Measurements from ENCODE around the gene CGREF1. TPM values are rescaled to one million over a fixed set of nuclear protein-coding genes. Genes with fewer than 3 reads are reported as not detected.
"Not testable (repeated sequence)": the region's sequence is repeated elsewhere in the genome, so short reads cannot be mapped to it uniquely, and the experiment has no call there.

Gene CGREF1
- total RNA-seq, 8 experiments from 2014 or later = 4.4 to 27.3 (median 9.8) TPM

DNA sequence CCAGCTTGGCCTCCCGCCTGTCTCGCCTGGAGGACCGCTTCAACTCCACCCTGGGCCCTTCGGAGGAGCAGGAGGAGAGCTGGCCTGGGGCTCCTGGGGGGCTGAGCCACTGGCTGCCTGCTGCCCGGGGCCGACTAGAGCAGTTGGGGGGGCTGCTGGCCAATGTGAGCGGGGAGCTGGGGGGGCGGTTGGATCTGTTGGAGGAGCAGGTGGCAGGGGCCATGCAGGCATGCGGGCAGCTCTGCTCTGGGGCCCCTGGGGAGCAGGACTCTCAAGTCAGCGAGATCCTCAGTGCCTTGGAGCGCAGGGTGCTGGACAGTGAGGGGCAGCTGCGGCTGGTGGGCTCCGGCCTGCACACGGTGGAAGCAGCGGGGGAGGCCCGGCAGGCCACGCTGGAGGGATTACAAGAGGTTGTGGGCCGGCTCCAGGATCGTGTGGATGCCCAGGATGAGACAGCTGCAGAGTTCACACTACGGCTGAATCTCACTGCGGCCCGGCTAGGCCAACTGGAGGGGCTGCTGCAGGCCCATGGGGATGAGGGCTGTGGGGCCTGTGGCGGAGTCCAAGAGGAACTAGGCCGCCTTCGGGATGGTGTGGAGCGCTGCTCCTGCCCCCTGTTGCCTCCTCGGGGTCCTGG lies 36.0 kb downstream of the CGREF1 start:
- 83 to 100% (median 100%) methylated on average over 1 to 2 of the region's 27 CpGs; no CpG with 5 or more reads in 7 of the 10 experiments for WGBS, 10 experiments
- in situ Hi-C loops (cut with MboI; ENCODE audit: low pct_unique_long_range_greater_than_20kb in 2 of 9, low sequenced_read_pairs in 9 of 9, unreplicated experiment in 9 of 9) = loop anchor here in 2 of 9 experiments (25.0 kb wide), 2 partner anchors 121 to 129 kb away; partner anchors contain the start of genes ATRAID (in 1 of the 2), CAD (in 1 of the 2), MAPRE3 (in 1 of the 2) and SLC5A6 (in 1 of the 2)
- no peak for ATAC-seq (replicated peaks in 6 of 8)
- peaks cover 45 to 47% of the 10 kb centered on the region in 2 donors for H3K4me1 ChIP-seq (replicated peaks in 1 of 2)
- no peak overlapping the region for H3K27ac ChIP-seq
- no peak overlapping the region for H3K4me3 ChIP-seq

- H3K27ac ChIP-seq = peak overlapping the region; percentile 52 to 80
- ATAC-seq (replicated peaks in 6 of 8) = no peak
- in situ Hi-C loops (cut with MboI; ENCODE audit: low pct_unique_long_range_greater_than_20kb in 2 of 9, low sequenced_read_pairs in 9 of 9, unreplicated experiment in 9 of 9) = loop anchor here in 2 of 9 experiments (25.0 kb wide), 2 partner anchors 120 to 130 kb away; partner anchors contain the start of genes ATRAID (in 1 of the 2), CAD (in 1 of the 2), MAPRE3 (in 1 of the 2) and SLC5A6 (in 1 of the 2)
- H3K4me1 ChIP-seq (replicated peaks in 1 of 2) = peaks cover 40 to 41% of the 10 kb centered on the region in 2 donors
- 76 to 100% (median 90%) methylated on average over 1 to 18 of the region's 38 CpGs; no CpG with 5 or more reads in 4 of the 10 experiments for WGBS, 10 experiments
- no peak overlapping the region for H3K4me3 ChIP-seq
These were observed 36.8 kb downstream of the CGREF1 start for GRCh38 chr2:27081984-27082772.

DNA sequence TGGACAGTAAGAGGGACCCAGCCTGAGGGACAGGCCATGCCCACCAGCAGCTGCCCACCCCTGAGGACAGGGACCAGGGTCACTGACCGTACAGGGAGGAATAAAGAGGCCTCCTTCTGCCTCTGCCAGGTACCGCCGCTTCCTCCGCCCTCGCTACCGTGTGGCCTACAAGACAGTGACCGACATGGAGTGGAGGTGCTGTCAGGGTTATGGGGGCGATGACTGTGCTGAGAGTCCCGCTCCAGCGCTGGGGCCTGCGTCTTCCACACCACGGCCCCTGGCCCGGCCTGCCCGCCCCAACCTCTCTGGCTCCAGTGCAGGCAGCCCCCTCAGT lies 38.4 kb downstream of the CGREF1 start:
- no peak overlapping the region for H3K4me3 ChIP-seq
- no peak overlapping the region for H3K27ac ChIP-seq
- peaks cover 40 to 41% of the 10 kb centered on the region in 2 donors for H3K4me1 ChIP-seq (replicated peaks in 1 of 2)
- in situ Hi-C loops (cut with MboI; ENCODE audit: low pct_unique_long_range_greater_than_20kb in 2 of 9, low sequenced_read_pairs in 9 of 9, unreplicated experiment in 9 of 9) = loop anchor here in 2 of 9 experiments (25.0 kb wide), 2 partner anchors 118 to 132 kb away; partner anchors contain the start of genes ATRAID (in 1 of the 2), CAD (in 1 of the 2), MAPRE3 (in 1 of the 2) and SLC5A6 (in 1 of the 2)
- WGBS, 10 experiments = 76 to 100% (median 90%) methylated on average over 1 to 6 of the region's 14 CpGs; no CpG with 5 or more reads in 6 of the 10 experiments
- no peak for ATAC-seq (replicated peaks in 6 of 8)

DNA sequence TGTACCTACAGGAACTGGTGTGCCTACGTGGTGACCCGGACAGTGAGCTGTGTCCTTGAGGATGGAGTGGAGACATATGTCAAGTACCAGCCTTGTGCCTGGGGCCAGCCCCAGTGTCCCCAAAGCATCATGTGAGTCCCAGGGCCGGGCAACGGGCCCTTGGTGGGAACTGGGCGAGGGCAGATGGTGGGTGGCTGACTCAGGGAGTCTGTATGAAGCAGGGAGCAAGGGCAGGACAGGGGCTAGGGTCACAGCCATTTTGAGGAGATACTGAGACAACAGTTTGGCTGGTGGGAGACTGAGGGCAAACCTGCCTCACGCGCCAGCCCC lies 38.8 kb downstream of the CGREF1 start:
- Histone ChIP-seq H3K27ac (no peak overlapping the region), H3K4me1 (replicated peaks in 1 of 2) (peaks cover 36 to 38% of the 10 kb centered on the region in 2 donors), H3K4me3 (no peak overlapping the region)
- in situ Hi-C loops (cut with MboI; ENCODE audit: low pct_unique_long_range_greater_than_20kb in 2 of 9, low sequenced_read_pairs in 9 of 9, unreplicated experiment in 9 of 9) = loop anchor here in 2 of 9 experiments (25.0 kb wide), 2 partner anchors 118 to 132 kb away; partner anchors contain the start of genes ATRAID (in 1 of the 2), CAD (in 1 of the 2), MAPRE3 (in 1 of the 2) and SLC5A6 (in 1 of the 2)
- WGBS, 10 experiments = 20 to 100% (median 84%) methylated on average over 1 to 5 of the region's 7 CpGs; no CpG with 5 or more reads in 6 of the 10 experiments
- ATAC-seq (replicated peaks in 6 of 8) = no peak

DNA sequence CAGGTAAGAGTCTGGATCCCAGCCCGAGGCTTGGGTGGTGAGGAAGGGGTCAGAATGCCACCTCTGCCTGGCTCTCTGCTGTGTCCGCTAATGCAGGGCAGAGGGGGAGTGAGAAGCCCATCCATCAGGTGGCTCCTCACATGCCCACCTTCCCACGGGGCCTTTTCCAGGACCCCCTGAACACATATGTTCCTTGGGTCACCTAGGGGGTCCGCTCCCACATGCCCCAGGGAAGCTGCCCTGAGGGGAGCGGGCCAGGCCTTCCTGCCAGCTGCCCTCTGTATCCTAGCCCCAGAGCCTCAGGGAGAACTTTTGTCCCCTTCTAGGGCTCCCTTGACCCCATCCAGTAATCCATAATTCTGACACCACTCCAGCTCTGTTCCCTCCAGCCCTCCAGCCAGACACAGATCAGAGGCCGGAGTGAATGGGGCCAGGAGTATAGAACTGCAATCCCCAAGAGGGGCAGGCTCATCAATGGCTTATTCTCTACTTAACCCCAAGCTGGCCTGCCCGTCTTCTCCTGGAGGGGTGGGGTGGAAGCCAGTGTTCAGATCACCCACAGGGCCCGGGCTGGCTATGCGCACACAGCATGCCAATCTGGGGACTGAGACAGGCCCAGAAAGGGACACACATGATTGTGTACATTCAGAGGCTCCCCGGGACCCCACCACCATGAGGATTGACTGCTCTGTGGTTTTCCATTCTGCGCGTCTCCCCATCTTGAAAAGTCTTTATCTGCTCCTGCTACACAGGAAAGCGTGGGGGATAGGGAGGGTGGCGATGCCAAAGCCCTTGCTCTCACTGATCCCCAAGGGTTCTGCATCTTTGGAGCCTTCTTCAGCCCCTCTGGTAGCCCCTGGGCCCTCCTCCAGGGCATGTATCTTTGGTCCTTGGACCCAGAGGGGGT lies 39.4 kb downstream of the CGREF1 start:
- 0 to 90% (median 54%) methylated on average over 1 to 4 of the region's 14 CpGs; no CpG with 5 or more reads in 5 of the 10 experiments for WGBS, 10 experiments
- ATAC-seq (replicated peaks in 6 of 8) = no peak
- Histone ChIP-seq H3K27ac (peak overlapping the region; percentile 15 to 50), H3K4me1 (replicated peaks in 1 of 2) (peaks cover 33 to 34% of the 10 kb centered on the region in 2 donors), H3K4me3 (no peak overlapping the region)
- in situ Hi-C loops (cut with MboI; ENCODE audit: low pct_unique_long_range_greater_than_20kb in 2 of 9, low sequenced_read_pairs in 9 of 9, unreplicated experiment in 9 of 9) = loop anchor here in 2 of 9 experiments (25.0 kb wide), 2 partner anchors 117 to 133 kb away; partner anchors contain the start of genes ATRAID (in 1 of the 2), CAD (in 1 of the 2), MAPRE3 (in 1 of the 2) and SLC5A6 (in 1 of the 2)

DNA sequence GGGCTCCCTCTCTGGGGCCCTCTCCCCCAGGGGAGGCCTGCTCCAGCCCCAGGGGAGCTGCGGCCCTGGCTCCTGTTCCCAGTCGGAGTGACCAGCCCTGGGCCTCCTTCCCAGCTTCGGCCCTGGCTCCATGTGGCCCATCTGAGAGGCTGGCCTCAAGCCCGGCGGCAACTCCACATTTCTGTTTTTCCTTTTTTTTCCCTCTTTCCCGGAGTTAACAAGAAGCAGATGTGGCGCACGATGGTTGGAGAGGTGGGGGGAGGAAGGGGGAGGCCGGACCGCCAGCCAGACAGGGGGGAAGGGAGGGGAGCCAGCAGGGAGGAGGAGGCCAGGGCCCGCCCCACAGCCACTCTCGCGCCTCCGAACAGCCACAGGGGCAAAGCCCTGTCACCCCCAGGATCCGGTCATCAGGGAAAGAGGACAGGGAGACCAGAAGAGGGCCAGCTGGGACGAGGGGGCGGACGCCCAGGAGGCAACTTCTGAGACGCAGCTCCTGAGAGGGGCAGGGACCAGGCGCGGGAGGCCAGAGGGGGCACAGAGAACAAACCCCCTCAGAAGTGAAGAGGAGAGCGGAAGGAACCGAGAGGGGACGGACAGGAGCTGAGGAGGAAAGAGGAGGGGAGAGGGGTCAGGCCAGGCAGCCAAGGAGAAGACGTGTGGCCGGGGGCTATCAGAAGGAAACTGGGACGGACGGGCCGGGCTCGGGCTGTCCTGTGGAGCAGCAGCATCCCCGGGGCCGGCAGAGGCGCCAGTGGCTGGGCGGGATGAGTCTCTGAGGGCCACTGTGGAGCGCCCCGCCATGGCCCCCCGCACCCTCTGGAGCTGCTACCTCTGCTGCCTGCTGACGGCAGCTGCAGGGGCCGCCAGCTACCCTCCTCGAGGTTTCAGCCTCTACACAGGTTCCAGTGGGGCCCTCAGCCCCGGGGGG lies 40.4 kb downstream of the CGREF1 start, which contains the start of gene EMILIN1:
EMILIN1 (plus strand) TSS at position 349 of the 928 bp plus-strand sequence; CDS start at position 800, 451 bp downstream.
- peak in 6 of 8 experiments; percentile 2 to 68 (median 38) for ATAC-seq (replicated peaks in 6 of 8)
- no peak within 1 kb of the TSS for H3K4me3 ChIP-seq

GRCh38 chr2:27077231-27077630 lies 41.7 kb downstream of the CGREF1 start:
- ATAC-seq (replicated peaks in 6 of 8) = no peak
- WGBS, 10 experiments = 82 to 100% (median 93%) methylated on average over 1 to 5 of the region's 7 CpGs; no CpG with 5 or more reads in 3 of the 10 experiments
- H3K4me3 ChIP-seq = no peak overlapping the region
- H3K4me1 ChIP-seq (replicated peaks in 1 of 2) = peaks cover 38 to 40% of the 10 kb centered on the region in 2 donors
- H3K27ac ChIP-seq = no peak overlapping the region
- in situ Hi-C loops (cut with MboI; ENCODE audit: low pct_unique_long_range_greater_than_20kb in 2 of 9, low sequenced_read_pairs in 9 of 9, unreplicated experiment in 9 of 9) = loop anchor here in 2 of 9 experiments (25.0 kb wide), 2 partner anchors 115 to 135 kb away; partner anchors contain the start of genes ATRAID (in 1 of the 2), CAD (in 1 of the 2), MAPRE3 (in 1 of the 2) and SLC5A6 (in 1 of the 2)

More for the DNA sequence above, 40.4 kb downstream of the CGREF1 start, which contains the start of gene EMILIN1:
- Histone ChIP-seq H3K4me1 (replicated peaks in 1 of 2) (peaks cover 33 to 34% of the 10 kb centered on the region in 2 donors), H3K27ac (peak within 1 kb of the TSS in 1 of 2 donors; percentile 50)
- in situ Hi-C loops (cut with MboI; ENCODE audit: low pct_unique_long_range_greater_than_20kb in 2 of 9, low sequenced_read_pairs in 9 of 9, unreplicated experiment in 9 of 9) = loop anchor here in 2 of 9 experiments (25.0 kb wide), 2 partner anchors 116 to 134 kb away; partner anchors contain the start of genes ATRAID (in 1 of the 2), CAD (in 1 of the 2), MAPRE3 (in 1 of the 2) and SLC5A6 (in 1 of the 2)
- WGBS, 10 experiments = 0% methylated on average over 1 of the region's 41 CpGs; no CpG with 5 or more reads in 9 of the 10 experiments

DNA sequence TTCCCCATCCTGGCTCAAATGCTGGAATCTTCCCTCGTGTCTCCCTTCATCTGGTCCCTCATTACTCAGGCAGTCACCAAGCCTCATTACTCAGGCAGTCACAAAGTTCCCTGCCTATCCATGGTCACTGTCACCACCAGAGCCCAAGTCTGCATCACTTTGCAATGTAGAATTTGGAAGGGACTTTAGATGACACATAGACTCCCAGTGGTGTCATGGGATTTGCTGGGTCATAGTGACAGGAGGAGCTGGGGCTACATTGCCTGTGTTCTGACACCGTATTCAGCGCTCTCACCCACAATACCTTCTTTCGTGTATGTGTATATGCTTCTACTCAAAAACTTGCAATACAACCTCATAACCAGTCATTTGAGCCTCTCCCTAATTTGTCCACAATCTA lies 42.6 kb downstream of the CGREF1 start:
- no peak for ATAC-seq (replicated peaks in 6 of 8)
- H3K4me3 ChIP-seq = no peak overlapping the region
- H3K4me1 ChIP-seq (replicated peaks in 1 of 2) = peaks cover 32 to 35% of the 10 kb centered on the region in 2 donors
- 22 to 87% (median 81%) methylated on average over 1 to 4 of the region's 4 CpGs; no CpG with 5 or more reads in 5 of the 10 experiments for WGBS, 10 experiments
- in situ Hi-C loops (cut with MboI; ENCODE audit: low pct_unique_long_range_greater_than_20kb in 2 of 9, low sequenced_read_pairs in 9 of 9, unreplicated experiment in 9 of 9) = loop anchor here in 2 of 9 experiments (25.0 kb wide), 2 partner anchors 114 to 136 kb away; partner anchors contain the start of genes ATRAID (in 1 of the 2), CAD (in 1 of the 2), MAPRE3 (in 1 of the 2) and SLC5A6 (in 1 of the 2)
- H3K27ac ChIP-seq = no peak overlapping the region

GRCh38 chr2:27075566-27075871 lies 43.4 kb downstream of the CGREF1 start:
- peaks cover 29 to 30% of the 10 kb centered on the region in 2 donors for H3K4me1 ChIP-seq (replicated peaks in 1 of 2)

DNA sequence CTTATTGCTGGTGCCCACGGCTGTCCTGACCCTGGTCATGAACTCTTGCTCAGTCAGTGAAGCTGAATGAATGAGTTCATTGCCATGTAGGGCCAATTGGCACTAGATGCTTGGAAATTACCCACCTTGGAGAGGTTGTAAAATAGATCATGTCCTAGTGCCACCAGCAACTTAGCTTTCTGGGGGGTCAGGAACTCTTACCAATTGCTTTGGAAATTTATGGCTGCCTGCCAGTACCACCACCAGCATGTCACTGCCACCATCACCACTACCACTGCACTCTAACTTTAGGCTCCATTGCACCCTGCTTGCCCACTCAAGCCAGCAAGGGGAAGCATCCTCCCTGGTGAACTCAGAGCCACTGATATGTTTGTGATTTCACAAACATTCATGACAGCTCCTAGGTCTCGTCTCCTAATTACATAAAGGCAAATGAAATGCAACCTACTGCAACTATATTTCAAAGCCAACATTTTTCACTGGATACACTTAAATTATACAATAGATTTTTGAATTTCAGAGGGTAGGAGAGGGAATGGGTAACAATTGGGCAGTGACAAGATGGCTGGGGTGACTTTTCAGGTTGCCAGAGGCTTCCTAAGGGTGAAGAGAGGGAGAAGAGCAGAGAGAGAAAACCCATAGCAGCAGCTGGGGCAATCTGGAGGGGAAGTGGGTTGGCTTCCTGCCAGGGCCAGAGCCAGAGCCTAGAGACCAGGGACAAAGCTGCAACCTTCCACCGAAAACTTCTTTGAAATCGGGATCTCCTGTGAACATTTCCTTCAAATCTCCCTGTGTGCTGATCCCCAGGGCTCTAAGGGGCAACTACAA lies 44.0 kb downstream of the CGREF1 start:
- in situ Hi-C loops (cut with MboI; ENCODE audit: low pct_unique_long_range_greater_than_20kb in 2 of 9, low sequenced_read_pairs in 9 of 9, unreplicated experiment in 9 of 9) = loop anchor here in 2 of 9 experiments (25.0 kb wide), 2 partner anchors 113 to 137 kb away; partner anchors contain the start of genes ATRAID (in 1 of the 2), CAD (in 1 of the 2), MAPRE3 (in 1 of the 2) and SLC5A6 (in 1 of the 2)
- no peak overlapping the region for H3K4me3 ChIP-seq
- WGBS, 10 experiments = 64 to 100% (median 79%) methylated on average over 1 to 4 of the region's 4 CpGs; no CpG with 5 or more reads in 2 of the 10 experiments
- H3K27ac ChIP-seq = no peak overlapping the region
- H3K4me1 ChIP-seq (replicated peaks in 1 of 2) = peaks cover 32 to 34% of the 10 kb centered on the region in 2 donors
- no peak for ATAC-seq (replicated peaks in 6 of 8)

More at GRCh38 chr2:27075566-27075871, 43.4 kb downstream of the CGREF1 start:
- not testable (repeated sequence) for H3K27ac ChIP-seq; ATAC-seq (replicated peaks in 6 of 8); H3K4me3 ChIP-seq
- in situ Hi-C loops (cut with MboI; ENCODE audit: low pct_unique_long_range_greater_than_20kb in 2 of 9, low sequenced_read_pairs in 9 of 9, unreplicated experiment in 9 of 9) = loop anchor here in 2 of 9 experiments (25.0 kb wide), 2 partner anchors 113 to 137 kb away; partner anchors contain the start of genes ATRAID (in 1 of the 2), CAD (in 1 of the 2), MAPRE3 (in 1 of the 2) and SLC5A6 (in 1 of the 2)
- WGBS, 10 experiments = 80 to 96% (median 89%) methylated on average over 1 to 5 of the region's 6 CpGs; no CpG with 5 or more reads in 5 of the 10 experiments
